ENCODE measurements around the gene LSM3. TPM values are rescaled to one million over a fixed set of nuclear protein-coding genes. Genes with fewer than 3 reads are reported as not detected.

Gene LSM3
- total RNA-seq, 1 donor from 2014 or later, result 9.5 TPM

DNA sequence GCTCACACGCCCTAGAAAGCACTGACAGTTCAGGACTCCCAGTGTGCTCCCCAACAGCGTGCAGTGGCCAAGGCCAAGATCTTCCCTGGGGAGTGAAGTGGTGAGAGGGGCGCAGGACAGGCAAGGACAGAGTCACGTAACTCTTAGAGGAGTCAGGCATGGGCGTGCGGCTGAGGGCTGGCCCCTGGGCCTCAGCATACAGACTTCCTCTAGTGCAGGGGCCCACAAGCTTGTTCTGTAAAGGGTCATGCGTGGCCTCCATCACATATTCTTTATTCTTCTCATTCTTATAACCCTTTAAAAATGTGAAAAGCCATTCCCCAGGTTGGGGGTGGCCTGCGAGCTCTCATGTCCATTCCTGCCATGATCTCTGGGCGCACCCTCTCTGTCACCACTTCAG lies 28.5 kb upstream of the LSM3 start:
- Histone ChIP-seq H3K9ac (ENCODE audit: low read length) (no peak overlapping the region), H4K20me1 (ENCODE audit: insufficient read depth, low read length) (peaks cover 29% of the 10 kb centered on the region), H3K9me3 (ENCODE audit: insufficient read depth, low read depth, low read length) (no peaks in the 10 kb centered on the region), H3K4me2 (ENCODE audit: low read length) (no peak overlapping the region), H3K79me2 (ENCODE audit: insufficient read depth, low read length) (peaks cover 2% of the 10 kb centered on the region), H3K36me3 (ENCODE audit: insufficient read depth, low read length) (peaks cover 17% of the 10 kb centered on the region), H3K27me3 (ENCODE audit: insufficient read depth, low read length) (no peaks in the 10 kb centered on the region), H3K4me3 (ENCODE audit: insufficient read depth, low read depth, low read length) (no peak overlapping the region), H2AFZ (ENCODE audit: low read depth, low read length) (no peak overlapping the region), H3K27ac (ENCODE audit: low read depth, low read length) (no peak overlapping the region), H3K4me1 (ENCODE audit: insufficient read depth, low read length) (peaks cover 9% of the 10 kb centered on the region)
- Mint-ChIP-seq H3K9me3 (ENCODE audit: unreplicated experiment) (no peaks in the 10 kb centered on the region), H3K36me3 (ENCODE audit: low read depth, unreplicated experiment) (peaks cover 36% of the 10 kb centered on the region), H3K4me1 (ENCODE audit: low read depth, unreplicated experiment) (peaks cover 11% of the 10 kb centered on the region), H3K27me3 (ENCODE audit: low read depth, unreplicated experiment) (no peaks in the 10 kb centered on the region), H3K4me3 (ENCODE audit: unreplicated experiment) (no peak overlapping the region), H3K27ac (ENCODE audit: unreplicated experiment) (peak overlapping the region; percentile 77)
- FAIRE-seq (no peak), DNase-seq (ENCODE audit: low read depth) (no peak)
- TF ChIP-seq, protein P1, sequence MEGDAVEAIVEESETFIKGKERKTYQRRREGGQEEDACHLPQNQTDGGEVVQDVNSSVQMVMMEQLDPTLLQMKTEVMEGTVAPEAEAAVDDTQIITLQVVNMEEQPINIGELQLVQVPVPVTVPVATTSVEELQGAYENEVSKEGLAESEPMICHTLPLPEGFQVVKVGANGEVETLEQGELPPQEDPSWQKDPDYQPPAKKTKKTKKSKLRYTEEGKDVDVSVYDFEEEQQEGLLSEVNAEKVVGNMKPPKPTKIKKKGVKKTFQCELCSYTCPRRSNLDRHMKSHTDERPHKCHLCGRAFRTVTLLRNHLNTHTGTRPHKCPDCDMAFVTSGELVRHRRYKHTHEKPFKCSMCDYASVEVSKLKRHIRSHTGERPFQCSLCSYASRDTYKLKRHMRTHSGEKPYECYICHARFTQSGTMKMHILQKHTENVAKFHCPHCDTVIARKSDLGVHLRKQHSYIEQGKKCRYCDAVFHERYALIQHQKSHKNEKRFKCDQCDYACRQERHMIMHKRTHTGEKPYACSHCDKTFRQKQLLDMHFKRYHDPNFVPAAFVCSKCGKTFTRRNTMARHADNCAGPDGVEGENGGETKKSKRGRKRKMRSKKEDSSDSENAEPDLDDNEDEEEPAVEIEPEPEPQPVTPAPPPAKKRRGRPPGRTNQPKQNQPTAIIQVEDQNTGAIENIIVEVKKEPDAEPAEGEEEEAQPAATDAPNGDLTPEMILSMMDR (IDR thresholded peaks at IDR 0.05; ENCODE audit: insufficient read depth, low read depth, low read length), result no peak
- no peak for TF ChIP-seq EZH2 (IDR thresholded peaks at IDR 0.05; ENCODE audit: insufficient read depth, low read length)

DNA sequence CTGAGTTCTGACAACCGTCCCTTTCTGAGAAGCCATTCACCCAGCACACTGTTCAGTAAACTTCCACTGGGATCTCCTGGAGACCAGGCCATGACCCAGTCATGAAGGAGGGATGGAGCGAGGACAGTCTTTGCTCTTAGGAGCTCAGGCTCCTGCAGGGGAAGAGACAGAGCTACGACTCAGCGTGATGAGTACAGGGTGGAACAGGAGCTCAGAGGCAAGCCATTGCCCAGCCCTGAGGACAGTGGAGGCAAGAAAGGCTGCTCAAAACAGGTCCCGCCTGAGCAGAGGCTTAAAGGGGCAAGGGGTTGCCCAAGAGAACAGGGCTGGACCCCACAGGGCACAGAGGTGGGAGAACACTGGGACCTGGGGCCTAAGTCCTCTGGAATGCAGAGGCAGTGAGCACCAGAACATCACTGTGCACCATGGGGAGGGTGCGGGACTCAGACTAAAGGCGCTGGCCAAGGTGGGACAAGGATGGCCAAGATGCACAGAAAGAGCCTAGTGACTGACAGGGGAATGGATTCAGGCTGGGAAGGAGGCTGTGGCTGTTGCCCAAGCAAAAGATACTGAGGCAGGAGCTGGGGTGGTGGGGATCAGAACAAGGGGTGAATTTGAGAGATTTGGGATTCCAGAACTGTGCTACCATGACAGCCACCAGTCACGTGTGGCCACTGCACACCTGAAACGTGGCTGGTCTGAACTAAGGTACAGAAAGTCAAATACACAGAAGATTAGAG lies 28.0 kb upstream of the LSM3 start:
- Mint-ChIP-seq H3K27me3 (ENCODE audit: low read depth, unreplicated experiment) (no peaks in the 10 kb centered on the region), H3K9me3 (ENCODE audit: unreplicated experiment) (no peaks in the 10 kb centered on the region), H3K27ac (ENCODE audit: unreplicated experiment) (peak overlapping the region; percentile 77), H3K4me3 (ENCODE audit: unreplicated experiment) (no peak overlapping the region), H3K36me3 (ENCODE audit: low read depth, unreplicated experiment) (peaks cover 37% of the 10 kb centered on the region), H3K4me1 (ENCODE audit: low read depth, unreplicated experiment) (peaks cover 8% of the 10 kb centered on the region)
- no peak overlapping the region for H3K9ac ChIP-seq (ENCODE audit: low read length)
- no peaks in the 10 kb centered on the region for H3K27me3 ChIP-seq (ENCODE audit: insufficient read depth, low read length)
- DNase-seq (ENCODE audit: low read depth), result no peak
- H3K4me3 ChIP-seq (ENCODE audit: insufficient read depth, low read depth, low read length), result no peak overlapping the region
- peaks cover 2% of the 10 kb centered on the region for H3K79me2 ChIP-seq (ENCODE audit: insufficient read depth, low read length)
- TF ChIP-seq, protein P1 (IDR thresholded peaks at IDR 0.05; ENCODE audit: insufficient read depth, low read depth, low read length), result no peak
- no peak for TF ChIP-seq EZH2 (IDR thresholded peaks at IDR 0.05; ENCODE audit: insufficient read depth, low read length)
- peaks cover 17% of the 10 kb centered on the region for H3K36me3 ChIP-seq (ENCODE audit: insufficient read depth, low read length)
- H3K27ac ChIP-seq (ENCODE audit: low read depth, low read length), result no peak overlapping the region
- peaks cover 3% of the 10 kb centered on the region for H3K4me1 ChIP-seq (ENCODE audit: insufficient read depth, low read length)
- H3K9me3 ChIP-seq (ENCODE audit: insufficient read depth, low read depth, low read length), result no peaks in the 10 kb centered on the region
- no peak overlapping the region for H3K4me2 ChIP-seq (ENCODE audit: low read length)
- no peak overlapping the region for H2AFZ ChIP-seq (ENCODE audit: low read depth, low read length)
- FAIRE-seq, result no peak
- H4K20me1 ChIP-seq (ENCODE audit: insufficient read depth, low read length), result peaks cover 30% of the 10 kb centered on the region

DNA sequence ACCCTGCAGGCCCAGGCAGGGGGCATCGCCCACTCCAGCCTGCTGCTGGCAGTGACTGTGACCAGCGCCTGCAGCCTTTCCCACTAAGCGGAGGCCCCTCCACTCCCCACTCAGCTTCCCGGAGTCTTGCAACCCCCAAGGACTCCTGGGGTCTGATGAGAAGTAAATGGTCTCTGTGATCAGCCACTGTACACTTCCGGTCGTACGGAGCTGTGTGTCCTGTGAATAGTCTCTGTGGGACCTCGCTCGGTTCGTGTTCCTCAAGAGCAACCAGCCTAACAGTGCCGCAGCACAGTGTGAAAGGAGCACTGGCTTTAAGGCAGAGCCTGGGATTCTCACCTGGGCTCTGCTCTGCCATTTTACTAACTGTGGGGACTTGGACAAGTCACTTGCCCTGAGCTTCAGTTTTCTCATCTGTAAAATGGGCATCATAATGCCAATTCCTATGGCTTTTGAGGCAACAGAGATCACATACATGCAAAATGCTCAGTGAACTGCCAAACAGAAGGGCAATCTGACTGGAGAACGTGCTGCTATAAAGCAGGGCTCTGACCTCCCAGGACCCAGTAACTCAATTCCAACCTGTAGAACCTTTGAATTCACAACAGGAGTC lies 27.0 kb upstream of the LSM3 start:
- peaks cover 21% of the 10 kb centered on the region for H3K36me3 ChIP-seq (ENCODE audit: insufficient read depth, low read length)
- H3K4me1 ChIP-seq (ENCODE audit: insufficient read depth, low read length), result no peaks in the 10 kb centered on the region
- no peaks in the 10 kb centered on the region for H3K9me3 ChIP-seq (ENCODE audit: insufficient read depth, low read depth, low read length)
- peaks cover 2% of the 10 kb centered on the region for H3K79me2 ChIP-seq (ENCODE audit: insufficient read depth, low read length)
- H3K4me3 ChIP-seq (ENCODE audit: insufficient read depth, low read depth, low read length), result no peak overlapping the region
- Mint-ChIP-seq H3K27ac (ENCODE audit: unreplicated experiment) (no peak overlapping the region), H3K4me3 (ENCODE audit: unreplicated experiment) (no peak overlapping the region), H3K27me3 (ENCODE audit: low read depth, unreplicated experiment) (no peaks in the 10 kb centered on the region), H3K9me3 (ENCODE audit: unreplicated experiment) (no peaks in the 10 kb centered on the region), H3K4me1 (ENCODE audit: low read depth, unreplicated experiment) (peaks cover 2% of the 10 kb centered on the region), H3K36me3 (ENCODE audit: low read depth, unreplicated experiment) (peaks cover 40% of the 10 kb centered on the region)
- H3K27me3 ChIP-seq (ENCODE audit: insufficient read depth, low read length), result no peaks in the 10 kb centered on the region
- no peak for DNase-seq (ENCODE audit: low read depth)
- no peak overlapping the region for H3K9ac ChIP-seq (ENCODE audit: low read length)
- no peak overlapping the region for H3K27ac ChIP-seq (ENCODE audit: low read depth, low read length)
- TF ChIP-seq, protein P1 (IDR thresholded peaks at IDR 0.05; ENCODE audit: insufficient read depth, low read depth, low read length), result no peak
- no peak overlapping the region for H3K4me2 ChIP-seq (ENCODE audit: low read length)
- H2AFZ ChIP-seq (ENCODE audit: low read depth, low read length), result no peak overlapping the region
- peaks cover 35% of the 10 kb centered on the region for H4K20me1 ChIP-seq (ENCODE audit: insufficient read depth, low read length)
- no peak for FAIRE-seq

Measured in astrocyte (in vitro differentiated cells and primary cell).